ENCODE measurements around the gene NPPC.
"Not testable (repeated sequence)": the region's sequence is repeated elsewhere in the genome, so short reads cannot be mapped to it uniquely, and the experiment has no call there.

NPPC gene

DNA sequence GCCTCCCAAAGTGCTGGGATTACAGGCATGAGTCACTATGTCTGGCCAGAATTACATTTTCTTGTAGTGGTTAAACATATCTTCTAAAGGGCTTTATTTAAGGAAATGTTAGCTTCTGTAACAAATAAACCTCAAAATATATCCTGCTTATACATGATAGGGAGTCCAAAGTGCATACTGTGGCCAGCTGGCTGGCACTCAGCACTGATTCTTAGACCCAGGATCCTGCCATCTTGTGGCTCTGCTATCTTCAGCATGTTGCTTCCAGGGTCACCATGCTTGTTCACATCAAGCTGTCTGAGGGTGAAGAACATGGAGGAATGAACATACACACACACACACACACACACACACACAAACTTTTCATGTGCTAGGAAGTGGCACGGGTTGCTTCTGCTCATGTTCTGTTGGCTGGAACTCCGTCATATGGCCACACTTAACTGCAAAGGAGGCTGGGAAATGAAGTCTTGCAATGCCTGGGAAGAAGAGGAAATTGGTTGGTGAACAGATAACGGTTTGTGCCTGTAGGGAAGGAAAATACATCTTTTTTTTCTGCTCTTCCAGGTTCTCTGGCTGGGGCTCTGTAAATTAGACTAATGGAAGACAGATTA is 40.0 kb downstream of the NPPC start:
- no peak for DNase-seq (ENCODE audit: low read depth in 3 of 3)

DNA sequence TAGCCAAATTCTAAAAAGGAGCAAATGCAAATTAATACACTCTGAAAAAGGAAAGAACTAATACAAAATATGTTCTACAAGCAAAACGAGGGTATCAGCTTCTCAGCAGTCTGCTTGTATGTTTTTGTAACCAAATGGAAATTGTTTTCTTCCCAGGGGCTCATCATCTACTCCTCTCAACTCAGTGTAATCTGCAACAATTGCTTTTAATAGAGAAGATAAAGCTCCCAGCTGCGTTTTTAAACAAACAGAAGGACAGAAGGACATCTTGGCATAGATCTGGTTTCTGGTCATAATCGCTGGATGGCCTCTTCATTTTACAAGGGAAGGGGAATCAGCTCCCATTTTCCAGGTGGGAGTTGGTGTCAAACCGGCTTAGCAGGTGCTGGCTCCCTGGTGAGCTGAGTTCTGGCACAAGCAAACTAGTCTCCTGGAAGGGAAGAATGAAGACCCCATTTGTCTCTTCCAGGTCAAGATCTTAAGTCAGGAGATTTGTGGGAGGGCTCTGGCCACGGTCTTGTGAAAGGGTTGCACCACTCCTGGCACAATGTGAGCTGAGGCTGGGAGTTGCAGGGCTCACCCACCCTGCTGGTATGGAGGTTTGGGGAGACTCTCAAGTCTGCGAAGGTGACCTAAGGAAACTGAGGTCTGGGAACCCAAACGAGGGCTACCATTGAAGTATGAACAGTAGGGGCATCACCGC is 41.6 kb downstream of the NPPC start:
- DNase-seq (ENCODE audit: low read depth in 3 of 3), result no peak

GRCh38 chr2:231883468-231883881 is 42.7 kb downstream of the NPPC start:
- no peak for DNase-seq (ENCODE audit: low read depth in 3 of 3)

DNA sequence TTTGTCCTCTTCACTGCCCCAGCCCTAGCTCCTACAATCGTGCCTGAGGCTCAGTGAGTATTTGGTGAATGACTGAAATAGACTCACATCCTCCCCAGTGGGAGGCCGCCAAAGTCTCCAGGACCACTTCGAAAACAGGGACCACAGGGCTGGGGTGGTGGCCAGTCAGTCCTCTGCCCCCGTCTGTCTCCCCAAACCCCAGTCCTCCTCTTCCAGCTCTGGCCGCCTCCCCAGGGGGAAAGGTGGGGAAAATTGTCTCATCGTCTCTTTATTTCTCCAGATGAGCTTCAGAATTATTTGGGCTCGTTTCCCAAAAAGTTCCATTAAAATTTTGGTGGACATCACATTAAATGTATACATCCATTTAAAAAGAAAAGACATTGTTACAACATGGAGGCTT is 43.5 kb downstream of the NPPC start:
- no peak for DNase-seq (ENCODE audit: low read depth in 3 of 3)

DNA sequence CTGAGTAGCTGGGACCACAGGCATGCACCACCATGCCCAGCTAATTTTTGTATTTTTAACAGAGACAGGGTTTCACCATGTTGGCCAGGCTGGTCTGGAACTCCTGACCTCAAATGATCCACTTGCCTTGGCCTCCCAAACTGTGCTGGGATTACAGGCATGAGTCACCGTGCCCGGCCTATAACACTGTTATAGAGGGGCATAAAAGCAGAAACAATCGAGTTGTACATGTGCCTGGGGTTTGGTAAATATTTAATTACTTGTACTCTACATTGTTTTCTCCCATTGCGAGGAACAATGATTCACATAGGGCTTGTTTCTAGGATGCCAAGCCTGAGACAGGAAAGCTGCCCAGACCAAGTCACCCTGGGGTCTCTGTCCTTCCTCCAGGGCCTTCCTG is 45.8 kb downstream of the NPPC start:
- DNase-seq (ENCODE audit: low read depth in 3 of 3), result not testable (repeated sequence)

- no peak for DNase-seq (ENCODE audit: low read depth in 3 of 3)
Measured at GRCh38 chr2:231879216-231879615, 47.0 kb downstream of the NPPC start.

GRCh38 chr2:231877533-231878456 is 48.4 kb downstream of the NPPC start:
- no peak for DNase-seq (ENCODE audit: low read depth in 3 of 3)

DNA sequence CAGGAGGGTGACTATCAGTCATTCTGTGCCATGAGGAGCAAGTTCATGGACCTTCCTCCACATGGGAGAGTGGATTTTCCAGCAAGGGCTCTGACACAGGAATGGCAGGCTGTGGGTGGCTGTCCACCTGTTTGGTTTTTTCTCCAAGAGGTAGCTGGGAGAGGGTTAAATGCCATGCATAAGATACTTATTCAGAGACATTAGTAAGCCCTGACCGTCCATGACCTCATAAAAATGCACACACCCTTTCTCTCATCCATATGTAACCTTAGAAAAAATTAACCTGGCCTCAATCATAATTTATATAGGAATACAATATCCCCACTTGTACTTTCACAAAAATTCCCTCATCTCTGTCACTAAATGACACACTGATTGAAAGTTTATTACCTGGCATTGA is 51.3 kb downstream of the NPPC start:
- no peak for DNase-seq (ENCODE audit: low read depth in 3 of 3)
